Stimulated activated CD8-positive, alpha-beta memory T cell treated with anti-CD3 and anti-CD28 coated beads, Interleukin-15, amount 100 ng/mL, for 4 hours (primary cell): ENCODE data around the gene EEF1A2.
"Not testable (repeated sequence)": the region's sequence is repeated elsewhere in the genome, so short reads cannot be mapped to it uniquely, and the experiment has no call there.

Experiments used
- DNase-seq, 2 donors: peaks; one replicate each; pipeline ENCODE4 v3.0.0-alpha.2; 2020; ENCODE audit warnings: low read depth in 2 of 2

The EEF1A2 gene

GRCh38 chr20:63487116-63487764 lies 11.6 kb downstream of the EEF1A2 start:
- DNase-seq: no peak

- DNase-seq: no peak
These were observed 12.5 kb downstream of the EEF1A2 start for GRCh38 chr20:63486300-63486855.

DNA sequence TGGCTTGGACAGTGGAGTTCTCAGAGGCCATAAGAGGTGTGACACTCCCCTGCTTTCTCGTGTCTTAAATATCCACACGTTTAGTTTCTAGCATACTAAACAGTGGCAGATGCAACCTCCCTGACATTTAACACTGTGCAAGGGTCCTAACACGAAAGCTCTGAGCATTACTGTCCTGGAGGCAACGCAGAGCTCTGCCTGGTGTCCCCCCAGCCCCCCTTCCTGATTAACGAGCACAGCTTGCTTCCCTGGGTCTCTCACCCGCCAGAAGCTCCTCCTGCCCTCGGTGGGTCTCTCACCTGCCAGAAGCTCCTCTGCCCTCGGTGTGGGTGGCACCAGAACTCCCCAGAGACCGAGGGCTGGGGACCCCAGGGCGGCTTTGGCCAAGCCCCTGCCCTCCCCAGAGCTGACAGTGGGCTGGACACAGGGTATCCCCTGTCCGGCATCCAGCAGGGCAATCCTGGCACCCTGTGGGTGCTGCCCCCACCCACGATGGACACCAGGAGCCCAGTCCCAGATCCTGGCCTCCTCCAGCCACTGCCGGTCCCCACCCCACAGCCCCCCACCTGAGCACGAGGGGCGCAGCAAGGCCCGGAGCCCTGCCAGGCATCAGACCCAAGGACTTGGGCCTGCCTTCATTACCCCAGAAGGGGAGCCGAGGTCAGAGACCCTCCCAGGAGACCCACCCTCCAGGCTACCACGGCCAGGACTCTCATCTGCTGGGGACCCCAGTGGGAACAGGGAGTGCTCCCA lies 14.1 kb downstream of the EEF1A2 start:
- DNase-seq: no peak

- no peak for DNase-seq
These were observed 14.6 kb downstream of the EEF1A2 start for GRCh38 chr20:63484236-63484635.

DNA sequence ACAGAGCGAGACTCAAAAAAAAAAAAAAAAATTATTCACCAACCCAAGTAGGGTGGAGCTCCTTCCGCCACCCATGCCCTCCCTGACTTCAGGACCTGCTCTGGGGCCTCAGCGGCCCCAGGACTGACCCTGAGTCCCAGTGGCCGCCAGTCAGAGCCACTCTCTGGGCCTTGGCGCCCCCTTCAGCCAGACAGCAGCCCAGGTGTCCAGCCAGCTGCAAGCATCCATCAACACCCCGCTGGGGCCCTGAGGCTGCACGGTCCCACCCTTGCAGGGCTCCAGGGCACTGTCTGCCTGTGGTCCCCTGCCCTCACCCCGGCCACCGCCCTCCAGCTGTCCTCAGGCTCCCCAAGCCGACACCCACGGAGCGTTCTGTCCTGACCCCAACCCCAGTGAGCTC lies 15.0 kb downstream of the EEF1A2 start:
- no peak for DNase-seq

- no peak for DNase-seq
These were observed 16.8 kb downstream of the EEF1A2 start for GRCh38 chr20:63482021-63482587.

DNA sequence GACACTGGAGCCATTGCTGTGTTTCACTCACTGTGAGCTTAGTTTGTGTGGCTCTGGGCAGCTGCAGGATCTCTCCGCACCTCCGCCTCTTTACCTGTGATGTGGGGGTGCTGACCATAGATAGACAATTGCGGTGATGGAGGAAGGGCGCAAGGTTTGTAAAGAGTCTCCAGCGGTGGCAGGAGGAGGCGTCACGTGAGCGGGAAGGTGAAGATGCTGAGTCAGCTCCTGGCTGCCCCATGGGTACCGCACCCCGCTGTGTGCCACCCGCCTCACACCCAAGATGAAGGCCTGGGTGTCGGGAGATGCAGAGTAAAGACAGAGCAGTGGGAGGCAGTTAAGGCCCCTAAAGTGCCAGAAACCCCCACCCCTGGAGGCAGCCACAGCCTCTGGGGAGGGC lies 17.4 kb downstream of the EEF1A2 start:
- no peak for DNase-seq

DNA sequence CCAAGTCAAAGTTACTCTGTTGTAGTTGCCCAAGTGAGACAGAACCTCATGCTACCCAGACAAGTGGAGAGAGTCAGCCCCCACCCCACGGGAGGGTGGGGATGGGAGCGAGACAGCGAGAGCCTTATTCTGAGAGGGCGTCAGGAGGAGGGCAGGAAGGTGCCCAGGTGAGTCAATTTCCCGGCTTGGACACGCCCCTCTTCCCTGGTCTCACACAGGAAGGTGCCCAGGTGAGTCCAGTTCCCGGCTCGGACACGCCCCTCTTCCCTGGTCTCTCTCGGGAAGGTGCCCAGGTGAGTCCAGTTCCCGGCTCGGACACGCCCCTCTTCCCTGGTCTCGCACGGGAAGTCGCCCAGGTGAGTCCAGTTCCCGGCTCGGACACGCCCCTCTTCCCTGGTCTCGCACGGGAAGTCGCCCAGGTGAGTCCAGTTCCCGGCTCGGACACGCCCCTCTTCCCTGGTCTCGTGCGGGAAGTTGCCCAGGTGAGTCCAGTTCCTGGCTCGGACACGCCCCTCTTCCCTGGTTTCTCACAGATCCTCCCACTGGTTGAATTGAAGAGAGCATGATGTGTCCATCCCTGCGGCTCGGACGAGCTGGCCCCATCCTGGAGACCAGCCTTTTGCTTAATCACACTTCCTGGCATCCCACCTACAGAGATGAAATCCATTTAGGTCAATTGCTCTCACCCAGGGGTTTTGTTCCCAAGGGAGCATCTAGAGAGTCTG lies 19.0 kb downstream of the EEF1A2 start:
- not testable (repeated sequence) for DNase-seq

GRCh38 chr20:63478346-63479302 lies 20.3 kb downstream of the EEF1A2 start:
- no peak for DNase-seq

DNA sequence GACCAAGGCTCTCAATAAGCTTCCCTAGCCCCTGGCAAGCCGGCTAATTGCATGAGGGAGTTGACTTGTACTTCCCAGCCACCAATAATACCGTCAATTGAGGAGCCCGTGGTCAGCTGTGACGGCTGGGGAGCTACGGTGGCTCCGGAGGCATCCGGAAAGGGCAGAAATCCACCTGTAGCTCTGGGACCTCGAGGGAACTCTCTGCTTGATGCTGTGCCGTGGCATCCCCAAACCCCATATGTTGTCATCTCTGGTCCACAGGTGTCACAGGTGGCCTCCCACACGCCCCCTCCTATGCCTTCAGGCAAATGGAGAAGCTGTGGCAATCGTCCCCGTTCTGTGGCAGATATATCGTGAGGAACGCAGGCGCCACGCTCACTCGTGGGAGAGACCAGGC lies 20.9 kb downstream of the EEF1A2 start:
- no peak for DNase-seq

- DNase-seq: no peak
These were observed 21.7 kb downstream of the EEF1A2 start for GRCh38 chr20:63477061-63477616.

DNA sequence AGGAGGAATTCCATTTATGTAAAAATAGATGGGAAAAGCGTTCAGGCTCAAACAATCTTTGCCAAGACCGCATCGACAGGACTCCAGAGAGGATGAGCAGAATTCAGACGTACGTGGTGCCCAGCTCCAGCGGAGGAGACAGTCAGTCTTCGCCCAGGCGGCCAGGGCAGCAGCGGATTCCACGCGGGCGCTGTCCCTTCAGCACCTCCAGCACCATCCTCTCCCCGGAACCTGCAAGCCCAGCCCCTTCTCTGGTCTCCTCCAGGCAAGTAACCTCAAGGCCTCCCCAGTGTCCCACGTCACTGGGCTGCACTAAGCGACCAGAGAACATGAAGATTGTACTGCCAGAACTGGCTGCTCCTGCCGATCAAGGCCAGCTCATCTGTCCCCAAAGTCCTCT lies 23.7 kb downstream of the EEF1A2 start:
- DNase-seq: no peak

GRCh38 chr20:63473555-63474449 lies 25.1 kb downstream of the EEF1A2 start:
- DNase-seq: no peak

- DNase-seq: no peak
These were observed 26.0 kb downstream of the EEF1A2 start for GRCh38 chr20:63472862-63473390.

DNA sequence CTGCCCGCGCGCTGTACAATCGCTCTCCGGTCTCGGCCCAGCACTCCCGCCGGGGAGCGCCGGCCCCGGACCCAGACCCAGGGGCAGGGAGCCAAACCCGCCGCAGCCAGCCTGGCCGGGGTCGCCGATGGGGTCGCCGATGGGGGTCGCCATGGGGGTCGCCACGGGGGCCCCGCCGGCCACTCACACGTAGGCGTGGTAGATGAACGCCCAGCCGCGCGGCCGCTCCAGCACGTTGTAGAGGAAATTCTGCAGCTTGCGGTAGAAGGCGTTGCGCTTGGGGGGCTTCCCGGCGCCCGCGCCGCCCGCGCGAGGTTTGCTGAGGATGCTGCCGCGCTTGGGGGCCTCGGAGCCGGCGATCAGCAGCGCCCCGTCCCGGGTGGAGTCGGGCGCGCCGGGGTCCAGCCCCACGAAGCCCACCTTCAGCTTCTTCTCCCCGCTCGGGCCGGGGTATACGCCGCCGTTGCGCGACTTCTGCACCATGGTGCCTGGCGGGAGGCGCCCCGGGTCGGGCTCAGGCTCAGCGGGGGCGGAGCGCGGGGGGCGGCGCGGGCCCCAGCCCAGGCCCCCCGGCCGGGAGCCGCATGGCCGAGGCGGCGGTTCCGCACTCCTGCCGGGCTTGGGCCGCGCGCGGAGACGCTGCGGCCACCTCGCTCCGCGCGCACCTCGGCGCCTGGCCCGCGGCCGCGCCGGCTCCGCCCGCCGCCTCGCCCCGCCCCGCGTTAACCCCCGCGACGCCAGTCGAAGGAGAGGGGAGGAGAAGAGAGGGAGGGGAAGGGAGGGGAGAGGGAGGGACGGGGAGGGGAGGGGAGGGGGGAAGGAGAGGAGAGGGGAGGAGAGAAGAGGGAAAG lies 26.7 kb downstream of the EEF1A2 start, which contains the start of gene KCNQ2:
KCNQ2 (minus strand) TSS at position 675 of the 851 bp plus-strand sequence; CDS start at position 483, 192 bp downstream.
- DNase-seq: no peak

DNA sequence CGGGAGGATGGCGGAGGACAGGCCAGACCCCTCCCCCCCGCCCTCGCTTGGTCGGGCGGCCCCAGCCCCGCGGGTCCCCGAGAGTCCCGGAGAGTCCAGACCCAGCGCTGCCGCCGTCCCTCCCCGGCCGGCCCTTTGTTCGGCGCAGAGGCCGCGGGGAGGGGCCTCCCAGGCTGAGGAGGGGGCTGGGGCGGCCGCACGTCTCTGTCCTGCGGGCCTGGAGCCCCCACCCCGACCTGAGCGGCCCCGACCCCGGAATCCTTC lies 27.2 kb downstream of the EEF1A2 start:
- DNase-seq: no peak

GRCh38 chr20:63471002-63471716 lies 27.7 kb downstream of the EEF1A2 start:
- no peak for DNase-seq

DNA sequence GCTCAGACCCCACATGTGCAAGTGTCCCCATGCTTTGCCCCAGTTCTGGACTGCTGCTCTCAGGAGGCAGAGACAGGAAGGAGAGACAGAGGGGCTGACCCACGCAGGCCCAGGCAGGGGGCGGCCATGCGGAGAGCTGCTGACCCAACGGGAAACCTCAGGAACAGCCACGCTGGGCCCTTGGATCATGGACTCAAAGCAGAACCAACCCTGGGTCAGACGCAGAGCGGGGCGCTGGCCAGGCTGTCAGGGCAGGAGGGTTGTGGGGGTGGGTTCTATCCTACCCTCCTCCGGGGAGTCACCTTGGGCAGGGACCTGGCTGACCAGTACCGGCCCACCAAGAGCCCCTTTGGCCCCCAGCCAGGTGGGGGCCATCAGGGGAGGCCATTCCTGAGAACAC lies 28.5 kb downstream of the EEF1A2 start:
- no peak for DNase-seq
